GM23338 (cell line): ENCODE data around the gene CLEC2B. TPM values are rescaled to one million over a fixed set of nuclear protein-coding genes. Genes with fewer than 3 reads are reported as not detected.

ENCODE experiments used
- ATAC-seq: fragments of 200-7000 bp; cut with Tn5 transposase; 3 replicates; pipeline ENCODE4 v1.9.1; 2020
- DNase-seq: peaks from one replicate; pipeline ENCODE4 v3.0.0-alpha.2; 2015; ENCODE audit warnings: low spot score
- H2AFZ ChIP-seq: fragments of 200-600 bp; sonication (generic); 2 replicates; pipeline ENCODE4 v1.8.0; 2016; ENCODE audit warnings: antibody characterized with exemption, mild to moderate bottlenecking, moderate library complexity
- H3F3A ChIP-seq: fragments of 200-600 bp; sonication (generic); replicated peaks from 2 replicates; pipeline ENCODE4 v1.8.0; 2017; ENCODE audit warnings: antibody characterized with exemption, mixed run types, low read depth
- H3K27ac ChIP-seq: fragments of 200-600 bp; sonication (generic); 2 replicates; pipeline ENCODE4 v1.6.1; 2016; ENCODE audit warnings: low read depth
- H3K27me3 ChIP-seq: fragments of 200-600 bp; sonication (generic); 2 replicates; pipeline ENCODE4 v1.8.0; 2016; ENCODE audit warnings: mild to moderate bottlenecking, mixed run types, moderate library complexity; ENCODE audit not compliant: insufficient read depth
- H3K36me3 ChIP-seq: fragments of 200-600 bp; sonication (generic); 2 replicates; pipeline ENCODE4 v1.8.0; 2016; ENCODE audit warnings: mild to moderate bottlenecking; ENCODE audit not compliant: insufficient read depth
- H3K4me1 ChIP-seq: fragments of 200-600 bp; sonication (generic); 2 replicates; pipeline ENCODE4 v1.8.0; 2016; ENCODE audit warnings: mild to moderate bottlenecking, moderate library complexity; ENCODE audit not compliant: insufficient read depth
- H3K4me2 ChIP-seq: fragments of 200-600 bp; sonication (generic); 2 replicates; pipeline ENCODE4 v1.7.1; 2017; ENCODE audit warnings: mixed run types
- H3K4me3 ChIP-seq: fragments of 200-600 bp; sonication (generic); 2 replicates; pipeline ENCODE4 v1.6.1; 2016; ENCODE audit warnings: mixed run types
- H3K79me2 ChIP-seq: fragments of 200-600 bp; sonication (generic); replicated peaks from 2 replicates; pipeline ENCODE4 v1.8.0; 2017; ENCODE audit warnings: mild to moderate bottlenecking; ENCODE audit not compliant: insufficient read depth
- H3K9me2 ChIP-seq: fragments of 200-600 bp; sonication (generic); 2 replicates; pipeline ENCODE4 v1.8.0; 2017; ENCODE audit not compliant: insufficient read depth
- H4K20me1 ChIP-seq: fragments of 200-600 bp; sonication (generic); replicated peaks from 2 replicates; pipeline ENCODE4 v1.8.0; 2017; ENCODE audit warnings: mild to moderate bottlenecking; ENCODE audit not compliant: insufficient read depth
- H3K27ac Mint-ChIP-seq: 2 replicates; pipeline ENCODE4 v1.8.0; 2020; ENCODE audit warnings: inconsistent platforms, mild to moderate bottlenecking, moderate library complexity, mixed read lengths
- H3K27me3 Mint-ChIP-seq: 3 replicates; pipeline ENCODE4 v1.8.0; 2022; ENCODE audit warnings: low read depth, mild to moderate bottlenecking, moderate library complexity, mixed read lengths, inconsistent platforms; ENCODE audit not compliant: insufficient read depth, poor library complexity
- H3K36me3 Mint-ChIP-seq: 3 replicates; pipeline ENCODE4 v1.8.0; 2021; ENCODE audit warnings: low read depth, mild to moderate bottlenecking, inconsistent platforms, moderate library complexity, mixed read lengths
- H3K4me1 Mint-ChIP-seq: 3 replicates; pipeline ENCODE4 v1.8.0; 2020; ENCODE audit warnings: mild to moderate bottlenecking, inconsistent platforms, mixed read lengths
- H3K4me3 Mint-ChIP-seq: 3 replicates; pipeline ENCODE4 v1.8.0; 2021; ENCODE audit warnings: moderate library complexity, mild to moderate bottlenecking, inconsistent platforms, mixed read lengths
- H3K9me3 Mint-ChIP-seq: 3 replicates; pipeline ENCODE4 v1.8.0; 2020; ENCODE audit warnings: moderate library complexity, mild to moderate bottlenecking, inconsistent platforms, mixed read lengths
- CREB1 ChIP-seq: fragments of 250-450 bp; sonication (Bioruptor Pico); IDR thresholded peaks from 2 replicates; pipeline ENCODE4 v1.5.0; 2020; ENCODE audit warnings: low read depth, mild to moderate bottlenecking, moderate library complexity
- CTCF ChIP-seq, 2 experiments: fragments of 200-600 bp in 1 of 2; sonication (generic) in 1 of 2; conservative IDR thresholded peaks; 2 replicates each; pipeline versions ENCODE4 v1.5.1 to v1.6.1; 2016 to 2017; ENCODE audit warnings: antibody characterized with exemption in 2 of 2, low read depth in 2 of 2, mild to moderate bottlenecking in 2 of 2, moderate library complexity in 1 of 2
- ETS1 ChIP-seq: IDR thresholded peaks from 2 replicates; pipeline ENCODE4 v1.6.1; 2016; ENCODE audit warnings: antibody characterized with exemption
- EZH2 ChIP-seq: fragments of 200-600 bp; sonication (generic); IDR thresholded peaks from one replicate; pipeline ENCODE4 v1.8.0; 2017; ENCODE audit warnings: antibody characterized with exemption, mild to moderate bottlenecking, low read depth; ENCODE audit not compliant: unreplicated experiment
- EZH2phosphoT487 ChIP-seq: fragments of 200-600 bp; sonication (generic); IDR thresholded peaks from one replicate; pipeline ENCODE4 v1.8.1; 2018; ENCODE audit warnings: antibody characterized with exemption; ENCODE audit not compliant: unreplicated experiment
- JUNB ChIP-seq: IDR thresholded peaks from one replicate; pipeline ENCODE4 v1.6.1; 2016; ENCODE audit warnings: antibody characterized with exemption; ENCODE audit not compliant: unreplicated experiment
- NANOG ChIP-seq: IDR thresholded peaks from 2 replicates; pipeline ENCODE4 v1.6.1; 2016; ENCODE audit warnings: antibody characterized with exemption, borderline replicate concordance
- POLR2AphosphoS5 ChIP-seq: IDR thresholded peaks from 2 replicates; pipeline ENCODE4 v1.6.1; 2016; ENCODE audit warnings: antibody characterized with exemption, low read depth
- REST ChIP-seq: IDR thresholded peaks from one replicate; pipeline ENCODE4 v1.6.1; 2018; ENCODE audit warnings: antibody characterized with exemption; ENCODE audit not compliant: unreplicated experiment
- STAT1 ChIP-seq: IDR thresholded peaks from one replicate; pipeline ENCODE4 v1.6.1; 2016; ENCODE audit warnings: antibody characterized with exemption; ENCODE audit not compliant: unreplicated experiment
- ZNF114 ChIP-seq: fragments of 250-450 bp; sonication (Bioruptor Pico); IDR thresholded peaks from 2 replicates; pipeline ENCODE4 v1.5.0; 2020; ENCODE audit warnings: mild to moderate bottlenecking, moderate library complexity
- ZNF331 ChIP-seq: fragments of 250-450 bp; sonication (Bioruptor Pico); IDR thresholded peaks from 2 replicates; pipeline ENCODE4 v1.5.0; 2020; ENCODE audit warnings: low read depth, mild to moderate bottlenecking, moderate library complexity
- ZNF462 ChIP-seq: fragments of 250-450 bp; sonication (Bioruptor Pico); IDR thresholded peaks from 2 replicates; pipeline ENCODE4 v1.5.0; 2020; ENCODE audit warnings: mild to moderate bottlenecking, moderate library complexity
- polyA plus RNA-seq: library from polyadenylated mRNA; unstranded; fragments of >200 nt; fragmentation: Nextera tagmentation; extraction: Ambion mirVana; gene quantifications from 2 replicates; pipeline ENCODE4 v1.2.1, GENCODE V29; 2016
- total RNA-seq: library from RNA; depleted of rRNA; stranded (reverse); fragments of >200 nt; shearing (Covaris generic); gene quantifications from 2 replicates; pipeline ENCODE4 v1.2.3, GENCODE V29; 2014

Gene CLEC2B
- total and polyA plus RNA-seq, 2 experiments from 2014 or later: not detected

- Histone ChIP-seq H3K4me3 (no peak overlapping the region), H3K9me2 (0 out of 2 replicates have a peak, but pooled peaks cover 6% of the 10 kb centered on the region), H3K4me1 (no peaks in the 10 kb centered on the region), H3K27me3 (no peaks in the 10 kb centered on the region), H2AFZ (no peak overlapping the region), H3K36me3 (peaks cover 16% of the 10 kb centered on the region), H3F3A (no peaks in the 10 kb centered on the region), H4K20me1 (no peaks in the 10 kb centered on the region), H3K4me2 (no peak overlapping the region), H3K79me2 (no peaks in the 10 kb centered on the region), H3K27ac (no peak overlapping the region)
- no peak overlapping the region for H3K27ac Mint-ChIP-seq
- H3K4me1 Mint-ChIP-seq: no peaks in the 10 kb centered on the region
- peaks cover 51% of the 10 kb centered on the region for H3K36me3 Mint-ChIP-seq
- H3K9me3 Mint-ChIP-seq: peaks cover 59% of the 10 kb centered on the region
- DNase-seq (no peak), ATAC-seq (no peak)
- no peak overlapping the region for H3K4me3 Mint-ChIP-seq
- TF ChIP-seq ZNF114 (CRISPR knock-in tag): no peak
- TF ChIP-seq EZH2phosphoT487: no peak
- TF ChIP-seq STAT1: no peak
- TF ChIP-seq CTCF (conservative IDR thresholded peaks at IDR 0.05; ENCODE audit: low read depth in 2 of 2): no peak
- TF ChIP-seq REST: no peak
- no peak for TF ChIP-seq EZH2
- TF ChIP-seq POLR2AphosphoS5: no peak
- TF ChIP-seq ZNF462 (CRISPR knock-in tag): no peak
- no peak for TF ChIP-seq CREB1 (CRISPR knock-in tag)
- no peak for TF ChIP-seq ETS1
- TF ChIP-seq ZNF331: no peak
- TF ChIP-seq JUNB: no peak
- no peak for TF ChIP-seq NANOG
- H3K27me3 Mint-ChIP-seq: no peaks in the 10 kb centered on the region
Measured at GRCh38 chr12:9907769-9908168, 38.6 kb upstream of the CLEC2B start.
